IPS-15b (cell line): ENCODE measurements around the gene CTTNBP2.

Experiments used
- H3K27me3 ChIP-seq: one replicate; pipeline ENCODE4 v1.6.1; 2013; ENCODE audit warnings: low read length; ENCODE audit not compliant: control insufficient read depth, insufficient read depth
- H3K36me3 ChIP-seq: one replicate; pipeline ENCODE4 v1.6.1; 2013; ENCODE audit warnings: low read length; ENCODE audit not compliant: control insufficient read depth, insufficient read depth
- H3K4me1 ChIP-seq: one replicate; pipeline ENCODE4 v1.6.1; 2013; ENCODE audit warnings: mild to moderate bottlenecking, low read length; ENCODE audit not compliant: control insufficient read depth, insufficient read depth
- H3K4me3 ChIP-seq: one replicate; pipeline ENCODE4 v1.5.1; 2013; ENCODE audit warnings: low read depth, low read length
- H3K9ac ChIP-seq: one replicate; pipeline ENCODE4 v1.6.1; 2013; ENCODE audit warnings: low read depth, mild to moderate bottlenecking, low read length
- H3K9me3 ChIP-seq: one replicate; pipeline ENCODE4 v1.6.1; 2013; ENCODE audit warnings: mild to moderate bottlenecking, low read length; ENCODE audit not compliant: control insufficient read depth, insufficient read depth

CTTNBP2 gene

GRCh38 chr7:117863618-117864017, 9.6 kb downstream of the CTTNBP2 start:
- no peaks in the 10 kb centered on the region for H3K36me3 ChIP-seq
- no peaks in the 10 kb centered on the region for H3K27me3 ChIP-seq
- no peak overlapping the region for H3K9ac ChIP-seq
- H3K4me1 ChIP-seq, result no peaks in the 10 kb centered on the region
- H3K4me3 ChIP-seq, result no peak overlapping the region
- no peaks in the 10 kb centered on the region for H3K9me3 ChIP-seq

GRCh38 chr7:117862378-117862777, 10.9 kb downstream of the CTTNBP2 start:
- no peaks in the 10 kb centered on the region for H3K4me1 ChIP-seq

GRCh38 chr7:117859246-117859812, 13.9 kb downstream of the CTTNBP2 start:
- Histone ChIP-seq H3K9ac (no peak overlapping the region), H3K9me3 (no peaks in the 10 kb centered on the region), H3K36me3 (no peaks in the 10 kb centered on the region), H3K4me1 (no peaks in the 10 kb centered on the region), H3K27me3 (no peaks in the 10 kb centered on the region), H3K4me3 (no peak overlapping the region)

More at GRCh38 chr7:117862378-117862777, 10.9 kb downstream of the CTTNBP2 start:
- Histone ChIP-seq H3K9ac (no peak overlapping the region), H3K36me3 (no peaks in the 10 kb centered on the region), H3K27me3 (no peaks in the 10 kb centered on the region), H3K4me3 (no peak overlapping the region), H3K9me3 (no peaks in the 10 kb centered on the region)

- no peak overlapping the region for H3K9ac ChIP-seq
- no peaks in the 10 kb centered on the region for H3K36me3 ChIP-seq
- no peaks in the 10 kb centered on the region for H3K27me3 ChIP-seq
Observed at GRCh38 chr7:117858712-117859111, 14.5 kb downstream of the CTTNBP2 start.

GRCh38 chr7:117857718-117858117, 15.5 kb downstream of the CTTNBP2 start:
- H3K36me3 ChIP-seq, result no peaks in the 10 kb centered on the region
- no peaks in the 10 kb centered on the region for H3K9me3 ChIP-seq
- H3K4me1 ChIP-seq, result no peaks in the 10 kb centered on the region

More at GRCh38 chr7:117858712-117859111, 14.5 kb downstream of the CTTNBP2 start:
- Histone ChIP-seq H3K4me1 (no peaks in the 10 kb centered on the region), H3K4me3 (no peak overlapping the region), H3K9me3 (no peaks in the 10 kb centered on the region)

GRCh38 chr7:117856196-117856595, 17.0 kb downstream of the CTTNBP2 start:
- H3K9ac ChIP-seq, result no peak overlapping the region
- no peaks in the 10 kb centered on the region for H3K27me3 ChIP-seq
- H3K4me3 ChIP-seq, result no peak overlapping the region
- no peaks in the 10 kb centered on the region for H3K36me3 ChIP-seq
- no peaks in the 10 kb centered on the region for H3K4me1 ChIP-seq
- H3K9me3 ChIP-seq, result no peaks in the 10 kb centered on the region

More at GRCh38 chr7:117857718-117858117, 15.5 kb downstream of the CTTNBP2 start:
- Histone ChIP-seq H3K27me3 (no peaks in the 10 kb centered on the region), H3K9ac (no peak overlapping the region), H3K4me3 (no peak overlapping the region)

GRCh38 chr7:117854186-117854585, 19.1 kb downstream of the CTTNBP2 start:
- Histone ChIP-seq H3K36me3 (no peaks in the 10 kb centered on the region), H3K4me3 (no peak overlapping the region), H3K9ac (no peak overlapping the region), H3K27me3 (no peaks in the 10 kb centered on the region), H3K4me1 (peaks cover 3% of the 10 kb centered on the region), H3K9me3 (no peaks in the 10 kb centered on the region)

GRCh38 chr7:117848941-117849340, 24.3 kb downstream of the CTTNBP2 start:
- H3K9ac ChIP-seq, result no peak overlapping the region
- H3K36me3 ChIP-seq, result no peaks in the 10 kb centered on the region
- H3K27me3 ChIP-seq, result no peaks in the 10 kb centered on the region
- H3K9me3 ChIP-seq, result no peaks in the 10 kb centered on the region
- no peak overlapping the region for H3K4me3 ChIP-seq
- H3K4me1 ChIP-seq, result peaks cover 5% of the 10 kb centered on the region

- H3K9ac ChIP-seq, result no peak overlapping the region
- no peaks in the 10 kb centered on the region for H3K27me3 ChIP-seq
- no peaks in the 10 kb centered on the region for H3K36me3 ChIP-seq
- H3K4me1 ChIP-seq, result peaks cover 5% of the 10 kb centered on the region
- H3K4me3 ChIP-seq, result no peak overlapping the region
- H3K9me3 ChIP-seq, result no peaks in the 10 kb centered on the region
Observed at GRCh38 chr7:117844678-117845077, 28.6 kb downstream of the CTTNBP2 start.

GRCh38 chr7:117841611-117842010, 31.6 kb downstream of the CTTNBP2 start:
- Histone ChIP-seq H3K27me3 (no peaks in the 10 kb centered on the region), H3K9me3 (no peaks in the 10 kb centered on the region), H3K4me3 (no peak overlapping the region)

GRCh38 chr7:117841011-117841410, 32.2 kb downstream of the CTTNBP2 start:
- H3K9ac ChIP-seq, result no peak overlapping the region
- H3K4me1 ChIP-seq, result no peaks in the 10 kb centered on the region

More at GRCh38 chr7:117841611-117842010, 31.6 kb downstream of the CTTNBP2 start:
- no peaks in the 10 kb centered on the region for H3K36me3 ChIP-seq
- no peaks in the 10 kb centered on the region for H3K4me1 ChIP-seq
- H3K9ac ChIP-seq, result no peak overlapping the region

GRCh38 chr7:117839507-117839906, 33.7 kb downstream of the CTTNBP2 start:
- Histone ChIP-seq H3K9me3 (no peaks in the 10 kb centered on the region), H3K27me3 (no peaks in the 10 kb centered on the region), H3K4me3 (no peak overlapping the region), H3K4me1 (peaks cover 11% of the 10 kb centered on the region), H3K9ac (no peak overlapping the region), H3K36me3 (no peaks in the 10 kb centered on the region)

More at GRCh38 chr7:117841011-117841410, 32.2 kb downstream of the CTTNBP2 start:
- Histone ChIP-seq H3K9me3 (no peaks in the 10 kb centered on the region), H3K4me3 (no peak overlapping the region), H3K36me3 (no peaks in the 10 kb centered on the region), H3K27me3 (no peaks in the 10 kb centered on the region)
